Measurements from ENCODE around the gene RAB14. TPM values are rescaled to one million over a fixed set of nuclear protein-coding genes. Genes with fewer than 3 reads are reported as not detected.

Gene RAB14
- polyA plus RNA-seq, 1 donor from 2014 or later: 94.5 TPM

GRCh38 chr9:121138561-121138960 is 63.1 kb downstream of the RAB14 start:
- H3K9ac ChIP-seq (ENCODE audit: low read length): no peak overlapping the region
- no peaks in the 10 kb centered on the region for H3K79me2 ChIP-seq (replicated peaks; ENCODE audit: insufficient read depth, low read length)
- H3K27ac ChIP-seq (ENCODE audit: low read length): no peak overlapping the region
- no peak for TF ChIP-seq REST (IDR thresholded peaks at IDR 0.05; ENCODE audit: borderline replicate concordance)
- TF ChIP-seq RAD21 (conservative IDR thresholded peaks at IDR 0.05): no peak
- no peak for TF ChIP-seq EP300 (conservative IDR thresholded peaks at IDR 0.05; ENCODE audit: poor library complexity, severe bottlenecking)
- no peak for TF ChIP-seq CTCF (IDR thresholded peaks at IDR 0.05; ENCODE audit: poor library complexity, severe bottlenecking)
- TF ChIP-seq SMC3 (conservative IDR thresholded peaks at IDR 0.05; ENCODE audit: poor library complexity): no peak
- TF ChIP-seq EZH2 (IDR thresholded peaks at IDR 0.05; ENCODE audit: borderline replicate concordance, insufficient read depth, low read length, poor library complexity, severe bottlenecking): no peak
- no peak for TF ChIP-seq POLR2AphosphoS5 (IDR thresholded peaks at IDR 0.05)
- no peak for TF ChIP-seq TAF1 (IDR thresholded peaks at IDR 0.05; ENCODE audit: low read depth)
- TF ChIP-seq MXI1 (conservative IDR thresholded peaks at IDR 0.05; ENCODE audit: poor library complexity, severe bottlenecking): no peak
- H4K20me1 ChIP-seq (ENCODE audit: insufficient read depth): no peaks in the 10 kb centered on the region
- H3F3A ChIP-seq (ENCODE audit: insufficient read depth, low read length, poor library complexity, severe bottlenecking): no peaks in the 10 kb centered on the region
- H3K4me3 ChIP-seq (ENCODE audit: low read length): no peak overlapping the region
- no peaks in the 10 kb centered on the region for H3K9me3 ChIP-seq (ENCODE audit: low read length)
- peaks cover 9% of the 10 kb centered on the region for H3K36me3 ChIP-seq (ENCODE audit: insufficient read depth, low read length)
- no peaks in the 10 kb centered on the region for H3K9me2 ChIP-seq (ENCODE audit: insufficient read depth, low read length)
- no peak overlapping the region for H2AFZ ChIP-seq (ENCODE audit: low read depth, low read length)
- H3K4me2 ChIP-seq (ENCODE audit: low read length): no peak overlapping the region
- no peaks in the 10 kb centered on the region for H3K27me3 ChIP-seq (ENCODE audit: insufficient read depth, low read depth, low read length)

GRCh38 chr9:121135642-121136041 is 66.0 kb downstream of the RAB14 start:
- Histone ChIP-seq H2AFZ (ENCODE audit: low read depth, low read length) (no peak overlapping the region), H3K9ac (ENCODE audit: low read length) (no peak overlapping the region), H3K4me3 (ENCODE audit: low read length) (no peak overlapping the region), H3K79me2 (replicated peaks; ENCODE audit: insufficient read depth, low read length) (no peaks in the 10 kb centered on the region), H3K9me2 (ENCODE audit: insufficient read depth, low read length) (no peaks in the 10 kb centered on the region), H3K36me3 (ENCODE audit: insufficient read depth, low read length) (no peaks in the 10 kb centered on the region), H3F3A (ENCODE audit: insufficient read depth, low read length, poor library complexity, severe bottlenecking) (no peaks in the 10 kb centered on the region), H3K9me3 (ENCODE audit: low read length) (no peaks in the 10 kb centered on the region), H4K20me1 (ENCODE audit: insufficient read depth) (no peaks in the 10 kb centered on the region), H3K4me2 (ENCODE audit: low read length) (no peak overlapping the region), H3K27ac (ENCODE audit: low read length) (no peak overlapping the region), H3K27me3 (ENCODE audit: insufficient read depth, low read depth, low read length) (no peaks in the 10 kb centered on the region)
- TF ChIP-seq SMC3 (conservative IDR thresholded peaks at IDR 0.05; ENCODE audit: poor library complexity) (no peak), EZH2 (IDR thresholded peaks at IDR 0.05; ENCODE audit: borderline replicate concordance, insufficient read depth, low read length, poor library complexity, severe bottlenecking) (no peak), REST (IDR thresholded peaks at IDR 0.05; ENCODE audit: borderline replicate concordance) (no peak), MXI1 (conservative IDR thresholded peaks at IDR 0.05; ENCODE audit: poor library complexity, severe bottlenecking) (no peak), POLR2AphosphoS5 (IDR thresholded peaks at IDR 0.05) (no peak), RAD21 (conservative IDR thresholded peaks at IDR 0.05) (no peak), EP300 (conservative IDR thresholded peaks at IDR 0.05; ENCODE audit: poor library complexity, severe bottlenecking) (no peak), TAF1 (IDR thresholded peaks at IDR 0.05; ENCODE audit: low read depth) (no peak), CTCF (IDR thresholded peaks at IDR 0.05; ENCODE audit: poor library complexity, severe bottlenecking) (no peak)
